A673 (cell line): ENCODE results near the gene SMIM1. TPM values are rescaled to one million over a fixed set of nuclear protein-coding genes. Genes with fewer than 3 reads are reported as not detected.

Source experiments
- BruUV-seq: library from RNA; stranded (reverse); fragments of 400-500 nt; replicated peaks from 2 replicates; lab custom pipeline; 2021; lab: Mats Ljungman, UMichigan
- CTCF ChIA-PET: fragments of 300-600 bp; sonication (Branson Sonifier 250); formaldehyde crosslinking; loops from one replicate; lab custom pipeline; 2022; ENCODE audit warnings: antibody characterized with exemption; lab: Charles Lee
- POLR2A ChIA-PET: fragments of 300-600 bp; sonication (Branson Sonifier 250); formaldehyde crosslinking; loops from one replicate; lab custom pipeline; 2022; ENCODE audit warnings: antibody characterized with exemption; ENCODE audit not compliant: low non-redundant PET; lab: Charles Lee
- DNase-seq: peaks from one replicate; pipeline ENCODE4 v3.0.0-alpha.2; 2015; ENCODE audit warnings: low spot score
- H3K27ac ChIP-seq: fragments of 200-600 bp; sonication (generic); 2 replicates; pipeline ENCODE4 v1.5.1; 2016; ENCODE audit warnings: mixed run types, low read depth, mild to moderate bottlenecking, mixed read lengths, antibody characterized with exemption, low read length; ENCODE audit not compliant: poor library complexity, severe bottlenecking
- H3K27me3 ChIP-seq: fragments of 200-600 bp; sonication (generic); replicated peaks from 2 replicates; pipeline ENCODE4 v1.6.1; 2017; ENCODE audit warnings: mixed run types, low read depth, mild to moderate bottlenecking, mixed read lengths, antibody characterized with exemption, low read length; ENCODE audit not compliant: insufficient read depth, poor library complexity
- H3K36me3 ChIP-seq: fragments of 200-600 bp; sonication (generic); 2 replicates; pipeline ENCODE4 v1.6.1; 2016; ENCODE audit warnings: mixed run types, mild to moderate bottlenecking, mixed read lengths, antibody characterized with exemption, low read length; ENCODE audit not compliant: insufficient read depth, poor library complexity, severe bottlenecking
- H3K4me1 ChIP-seq: fragments of 200-600 bp; sonication (generic); 2 replicates; pipeline ENCODE4 v1.6.1; 2017; ENCODE audit warnings: mixed run types, mild to moderate bottlenecking, mixed read lengths, antibody characterized with exemption, low read length; ENCODE audit not compliant: insufficient read depth, poor library complexity, severe bottlenecking
- H3K4me3 ChIP-seq: fragments of 200-600 bp; sonication (generic); 2 replicates; pipeline ENCODE4 v1.5.1; 2016; ENCODE audit warnings: low read depth, mixed run types, mild to moderate bottlenecking, mixed read lengths, low read length; ENCODE audit not compliant: poor library complexity, severe bottlenecking
- H3K9me3 ChIP-seq: fragments of 200-600 bp; sonication (generic); 2 replicates; pipeline ENCODE4 v1.6.1; 2016; ENCODE audit warnings: mixed run types, low read depth, mild to moderate bottlenecking, mixed read lengths, antibody characterized with exemption, low read length; ENCODE audit not compliant: poor library complexity, severe bottlenecking
- CTCF ChIP-seq: fragments of 300-800, 200-600 bp; sonication (generic); conservative IDR thresholded peaks from 2 replicates; pipeline ENCODE4 v1.5.1; 2017; ENCODE audit warnings: low read depth, mild to moderate bottlenecking, antibody characterized with exemption, low read length, moderate library complexity, mixed read lengths
- EZH2 ChIP-seq: fragments of 200-600 bp; sonication (generic); IDR thresholded peaks from 2 replicates; pipeline ENCODE4 v1.6.1; 2017; ENCODE audit warnings: borderline replicate concordance, low read depth, mild to moderate bottlenecking, mixed read lengths, antibody characterized with exemption, low read length; ENCODE audit not compliant: poor library complexity, severe bottlenecking
- intact Hi-C: fragments of 100-400 bp; cut with micrococcal nuclease; formaldehyde crosslinking; loops from one replicate; pipeline ENCODE4 v1.10.0; 2022; ENCODE audit not compliant: unreplicated experiment
- total RNA-seq: library from RNA; stranded (reverse); gene quantifications from 2 replicates; pipeline ENCODE4 v1.2.3, GENCODE V29; 2021

SMIM1 gene
- total RNA-seq, 1 experiment from 2014 or later, result 1.5 TPM

- intact Hi-C loops, result no loop called here
- ChIA-PET POLR2A (no interaction called here), CTCF (no interaction called here)
- Histone ChIP-seq H3K4me3 (no peak overlapping the region), H3K27ac (peak overlapping the region; percentile 2), H3K9me3 (no peaks in the 10 kb centered on the region), H3K36me3 (no peaks in the 10 kb centered on the region), H3K4me1 (no peaks in the 10 kb centered on the region), H3K27me3 (no peaks in the 10 kb centered on the region)
- no peak for TF ChIP-seq EZH2
- no peak for TF ChIP-seq CTCF
- BruUV-seq, result no TSS peak
- no peak for DNase-seq
Observed at GRCh38 chr1:3821908-3822307, 49.4 kb downstream of the SMIM1 start.

GRCh38 chr1:3822421-3822820 is 49.9 kb downstream of the SMIM1 start:
- Histone ChIP-seq H3K9me3 (no peaks in the 10 kb centered on the region), H3K4me3 (no peak overlapping the region), H3K27ac (no peak overlapping the region), H3K4me1 (no peaks in the 10 kb centered on the region), H3K36me3 (no peaks in the 10 kb centered on the region), H3K27me3 (no peaks in the 10 kb centered on the region)
- BruUV-seq, result no TSS peak
- no peak for TF ChIP-seq CTCF
- POLR2A ChIA-PET, result no interaction called here
- DNase-seq, result no peak
- intact Hi-C loops, result no loop called here
- CTCF ChIA-PET, result no interaction called here

- no peak overlapping the region for H3K4me3 ChIP-seq
- intact Hi-C loops, result no loop called here
- CTCF ChIA-PET, result no interaction called here
- BruUV-seq, result no TSS peak
- DNase-seq, result no peak
- H3K27me3 ChIP-seq, result no peaks in the 10 kb centered on the region
- TF ChIP-seq CTCF, result no peak
- no peak for TF ChIP-seq EZH2
- H3K4me1 ChIP-seq, result no peaks in the 10 kb centered on the region
- H3K9me3 ChIP-seq, result no peaks in the 10 kb centered on the region
- POLR2A ChIA-PET, result no interaction called here
- peaks cover 4% of the 10 kb centered on the region for H3K36me3 ChIP-seq
- H3K27ac ChIP-seq, result no peak overlapping the region
Observed at GRCh38 chr1:3824650-3825049, 52.1 kb downstream of the SMIM1 start.
